ENCODE results near the gene PJVK.
"Not testable (repeated sequence)": the region's sequence is repeated elsewhere in the genome, so short reads cannot be mapped to it uniquely, and the experiment has no call there.

PJVK gene

GRCh38 chr2:178429336-178429735 is 21.8 kb upstream of the PJVK start:
- no peak for DNase-seq

GRCh38 chr2:178436662-178437061 is 14.5 kb upstream of the PJVK start:
- no peak for DNase-seq

GRCh38 chr2:178441426-178441825 is 9.8 kb upstream of the PJVK start:
- no peak for DNase-seq

DNA sequence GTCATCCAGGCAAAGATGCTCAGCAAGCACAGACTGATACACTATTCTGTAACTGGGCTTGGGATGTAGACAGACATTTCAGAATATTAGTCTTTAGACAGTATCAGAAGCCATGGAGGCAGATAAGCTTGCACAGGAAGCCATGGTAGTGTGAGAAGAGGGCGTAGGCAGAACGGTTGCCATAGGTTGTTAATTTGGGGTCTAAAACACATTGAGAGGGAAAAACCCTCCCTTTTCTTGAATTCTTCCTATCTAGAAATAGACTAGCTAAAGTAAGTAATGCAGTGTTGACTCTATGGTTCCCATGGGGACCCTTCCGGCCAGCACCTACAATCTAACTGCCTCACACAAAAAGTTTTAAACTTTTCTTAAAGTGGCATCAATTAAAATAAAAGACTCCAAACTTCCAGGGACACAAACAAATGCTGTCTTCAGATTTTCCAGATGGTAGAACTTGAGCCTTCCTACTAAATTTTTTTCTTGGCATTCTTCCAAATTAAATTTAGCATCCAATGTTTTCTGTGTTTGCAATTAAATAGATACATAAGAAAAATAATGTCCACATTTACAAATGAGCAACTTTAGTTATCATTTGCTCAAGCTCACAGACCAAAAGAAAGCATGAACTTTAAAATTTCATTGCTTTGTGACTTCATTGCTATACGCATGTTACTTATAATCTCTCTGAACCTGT is 2.1 kb upstream of the PJVK start:
- DNase-seq: no peak

DNA sequence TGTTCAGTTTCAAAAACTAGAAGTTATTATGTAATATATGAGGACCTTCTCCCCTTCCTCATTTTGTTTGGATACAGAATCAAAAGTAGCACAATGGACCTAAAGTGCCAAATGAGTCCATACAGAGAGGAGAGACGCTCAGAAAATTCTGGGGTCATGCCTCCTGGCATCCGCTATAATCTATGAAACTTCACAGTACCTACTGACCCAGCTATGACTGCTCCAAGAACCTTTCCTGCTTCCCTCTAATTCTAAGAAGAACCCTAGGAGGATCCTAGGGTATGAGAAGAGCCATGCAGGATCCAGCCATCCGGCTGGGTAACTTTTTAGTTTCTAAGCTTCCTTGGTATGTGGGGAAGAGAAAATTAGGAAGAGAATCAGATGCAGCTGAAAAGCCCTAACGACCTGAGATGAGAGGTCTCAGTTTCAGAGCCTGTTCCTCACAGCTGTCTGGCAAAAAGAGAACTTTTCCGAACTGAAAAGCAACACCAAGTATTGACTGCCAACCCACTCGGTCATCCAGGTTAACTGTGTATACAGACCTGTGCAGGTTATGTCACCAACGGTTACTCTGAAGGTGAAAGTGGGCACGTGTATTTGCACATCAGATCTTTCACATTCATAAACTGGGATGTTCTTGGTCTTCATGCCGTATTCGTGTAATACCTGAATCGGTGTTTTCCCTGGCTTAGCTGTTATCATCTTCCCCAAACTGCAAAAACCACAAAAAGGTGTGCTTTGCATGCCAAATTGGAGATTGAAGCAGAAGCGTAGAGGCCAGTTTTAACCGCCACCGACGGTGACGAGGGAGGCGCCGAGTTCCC is 1.3 kb upstream of the PJVK start:
- DNase-seq: peak; percentile 16

GRCh38 chr2:178450524-178450773 is 729 bp upstream of the PJVK start:
- DNase-seq: no peak

- no peak for DNase-seq
Observed at GRCh38 chr2:178452334-178452733, 1.2 kb downstream of the PJVK start.

DNA sequence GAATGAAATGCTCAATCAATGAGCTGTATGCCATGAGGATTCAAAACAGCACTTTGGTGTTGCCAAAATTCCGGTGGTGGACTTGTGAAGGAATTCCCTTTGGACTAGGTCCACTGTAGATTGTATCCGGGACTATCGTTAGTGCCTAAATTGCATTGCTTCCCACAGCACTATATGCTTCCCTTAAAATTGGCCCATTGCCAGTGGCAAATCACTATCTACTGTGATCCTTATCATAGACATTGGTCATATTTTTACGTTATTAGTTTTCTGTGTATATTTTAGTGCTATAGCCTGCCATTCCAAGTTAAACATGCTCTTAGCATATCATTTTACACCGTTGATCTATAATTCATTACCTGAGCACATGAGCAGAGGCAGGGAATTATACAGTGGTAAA is 1.7 kb downstream of the PJVK start:
- DNase-seq: no peak

GRCh38 chr2:178455947-178456346 is 4.8 kb downstream of the PJVK start:
- no peak for DNase-seq

DNA sequence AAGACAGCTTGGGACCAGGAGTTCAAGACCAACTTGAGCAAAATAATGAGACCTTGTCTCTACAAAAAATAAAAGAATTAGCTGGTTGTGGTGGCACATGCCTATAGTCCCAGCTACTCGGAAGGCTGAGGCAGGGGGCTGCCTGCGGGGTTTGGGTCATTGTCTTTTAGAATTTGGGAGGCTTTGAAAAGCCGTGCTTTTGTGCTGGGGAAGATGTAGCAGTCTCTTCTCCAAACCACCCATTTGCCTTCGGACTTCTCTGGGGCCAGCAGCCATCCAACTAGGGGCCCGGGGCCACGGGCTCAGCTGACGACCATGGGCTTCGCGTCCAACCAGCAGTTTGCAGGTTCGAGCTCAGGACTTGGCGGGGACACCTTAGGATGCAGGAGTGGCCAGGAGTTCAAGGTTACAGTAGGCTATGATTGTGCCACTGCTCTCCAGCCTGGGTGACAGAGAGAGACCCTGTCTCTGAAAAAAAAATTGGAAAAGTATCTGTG is 6.3 kb downstream of the PJVK start:
- no peak for DNase-seq

DNA sequence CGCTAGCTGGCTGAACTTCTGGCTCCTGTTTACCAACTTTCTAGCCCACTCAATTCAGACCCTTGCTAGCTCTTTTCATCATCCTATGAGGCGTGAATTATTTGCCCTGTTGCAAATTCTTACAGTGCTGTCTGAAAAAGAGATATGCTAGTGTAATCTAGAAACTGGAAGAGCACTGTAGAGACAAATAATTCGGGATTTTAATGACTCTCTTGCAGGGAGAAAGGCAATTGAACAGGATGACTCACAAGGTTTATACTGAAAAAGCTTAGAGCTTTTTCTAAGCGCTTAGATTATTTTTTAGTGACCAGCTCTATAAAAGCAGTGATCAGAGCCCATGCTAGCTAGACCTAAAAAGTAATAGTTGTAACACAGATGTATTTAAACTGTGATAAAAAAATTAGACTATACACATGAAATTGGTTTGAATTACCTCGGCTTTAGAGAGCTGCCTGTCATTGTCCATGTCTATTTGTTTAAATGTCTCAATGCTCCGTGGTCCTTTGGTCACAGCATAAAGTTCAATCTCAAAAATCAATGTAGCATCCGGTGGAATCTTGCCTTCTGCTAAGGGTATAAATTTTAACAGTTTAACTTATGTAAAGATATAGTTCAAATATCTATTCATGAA is 18.2 kb downstream of the PJVK start:
- no peak for DNase-seq

DNA sequence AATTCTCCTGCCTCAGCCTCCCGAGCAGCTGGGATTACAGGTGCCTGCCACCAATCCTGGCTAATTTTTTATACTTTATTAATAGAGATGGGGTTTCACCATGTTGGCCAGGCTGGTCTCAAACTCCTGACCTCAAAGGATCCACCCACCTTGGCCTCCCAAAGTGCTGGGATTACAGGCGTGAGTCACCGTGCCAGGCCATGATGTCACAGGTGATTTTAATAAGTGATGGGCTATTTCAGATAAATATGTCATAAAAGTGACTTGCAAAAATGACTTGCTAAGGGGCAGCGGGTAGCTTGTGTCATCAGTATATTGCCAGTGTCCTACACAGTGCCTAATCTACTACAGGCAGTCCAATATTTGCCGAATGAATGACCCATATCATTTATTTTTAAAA is 20.1 kb downstream of the PJVK start:
- not testable (repeated sequence) for DNase-seq

GRCh38 chr2:178473373-178473772 is 22.2 kb downstream of the PJVK start:
- no peak for DNase-seq

GRCh38 chr2:178473931-178474330 is 22.8 kb downstream of the PJVK start:
- no peak for DNase-seq

DNA sequence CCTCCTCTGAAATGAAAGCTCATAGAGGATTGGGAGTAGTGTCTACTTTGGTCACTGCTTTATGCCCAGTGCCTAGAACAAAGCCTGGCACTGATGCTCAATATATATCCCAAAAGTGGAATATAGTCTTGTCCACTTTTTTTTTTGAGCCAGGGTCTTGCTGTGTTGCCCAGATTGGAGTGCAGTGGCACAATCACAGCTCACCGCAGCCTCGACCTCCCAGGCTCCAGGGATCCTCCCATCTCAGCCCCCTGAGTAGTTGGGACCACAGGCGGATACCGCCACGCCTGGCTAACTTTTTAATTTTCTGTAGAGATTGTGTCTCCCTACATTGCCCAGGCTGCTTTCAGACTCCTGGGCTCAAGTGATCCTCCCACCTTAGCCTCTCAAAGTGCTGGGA is 23.4 kb downstream of the PJVK start:
- no peak for DNase-seq

DNA sequence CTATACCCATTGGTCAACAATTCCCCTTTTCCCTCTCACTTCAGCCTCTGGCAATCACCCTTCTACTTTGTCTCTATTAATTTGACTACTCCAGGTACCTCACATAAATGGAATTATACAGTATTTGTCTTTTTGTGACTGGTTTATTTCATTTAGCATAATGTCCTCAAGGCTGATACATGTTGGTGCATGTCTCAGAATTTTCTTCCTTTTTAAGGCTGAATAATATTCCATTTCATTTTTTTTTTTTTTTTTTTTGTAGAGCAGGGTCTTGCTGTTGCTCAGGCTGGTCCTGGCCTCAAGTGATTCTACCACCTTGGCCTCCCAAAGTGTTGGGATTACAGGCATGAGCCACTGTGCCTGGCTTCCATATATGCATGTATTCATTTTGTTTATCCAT is 25.3 kb downstream of the PJVK start:
- no peak for DNase-seq

GRCh38 chr2:178477443-178478129 is 26.4 kb downstream of the PJVK start:
- no peak for DNase-seq

- no peak for DNase-seq
Observed at GRCh38 chr2:178478130-178478438, 26.9 kb downstream of the PJVK start.

- peak; percentile 91 for DNase-seq
Observed at GRCh38 chr2:178478439-178479274, 27.5 kb downstream of the PJVK start, which contains the start of gene FKBP7. TSS of gene FKBP7 (minus strand) at chr2:178478600. CDS start at chr2:178478499, 101 bp downstream.

DNA sequence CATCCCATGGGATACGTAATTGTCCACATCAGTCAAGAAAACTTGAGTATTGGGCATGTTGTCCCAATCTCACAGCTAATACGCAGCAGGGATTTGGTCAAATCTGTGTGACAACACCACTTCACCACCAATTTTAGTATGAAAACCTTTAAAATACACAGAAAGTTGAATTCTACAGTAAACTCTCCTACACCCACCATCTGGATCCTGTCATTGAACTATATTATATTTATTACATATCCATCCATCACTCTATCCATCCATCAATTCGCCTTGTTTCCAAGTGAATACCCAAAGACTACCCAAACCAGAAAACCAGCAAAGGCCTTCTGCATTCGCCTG is 28.1 kb downstream of the PJVK start:
- DNase-seq: no peak

DNA sequence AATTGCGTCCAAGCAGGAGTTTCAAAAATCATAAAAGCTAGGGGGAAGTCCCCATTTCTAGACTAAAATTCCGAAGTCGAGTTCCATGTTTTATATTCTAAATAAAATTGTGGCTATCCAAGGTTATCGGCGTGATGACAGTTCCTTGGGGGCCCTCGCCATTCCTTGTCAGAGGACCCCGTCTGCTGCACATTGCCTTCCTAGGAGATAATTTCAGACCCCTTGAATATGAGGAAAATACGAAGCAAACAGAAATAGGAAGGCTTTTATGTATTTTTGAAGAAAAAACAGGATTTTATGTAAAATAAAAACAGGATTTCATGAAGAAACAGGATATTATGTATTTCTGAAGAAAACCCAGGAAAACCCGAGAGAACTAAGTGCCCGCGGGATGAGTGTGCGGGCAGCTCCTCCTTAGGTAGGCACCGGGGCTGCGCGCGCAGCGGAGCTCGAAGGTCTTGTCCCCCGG is 28.6 kb downstream of the PJVK start:
- DNase-seq: no peak
